Fibroblast of skin of right biceps (primary cell): Measurements from ENCODE around the gene EXOC6B.

Source experiments
- DNase-seq: peaks from one replicate; pipeline ENCODE4 v3.0.0-alpha.2; 2013

Gene EXOC6B

DNA sequence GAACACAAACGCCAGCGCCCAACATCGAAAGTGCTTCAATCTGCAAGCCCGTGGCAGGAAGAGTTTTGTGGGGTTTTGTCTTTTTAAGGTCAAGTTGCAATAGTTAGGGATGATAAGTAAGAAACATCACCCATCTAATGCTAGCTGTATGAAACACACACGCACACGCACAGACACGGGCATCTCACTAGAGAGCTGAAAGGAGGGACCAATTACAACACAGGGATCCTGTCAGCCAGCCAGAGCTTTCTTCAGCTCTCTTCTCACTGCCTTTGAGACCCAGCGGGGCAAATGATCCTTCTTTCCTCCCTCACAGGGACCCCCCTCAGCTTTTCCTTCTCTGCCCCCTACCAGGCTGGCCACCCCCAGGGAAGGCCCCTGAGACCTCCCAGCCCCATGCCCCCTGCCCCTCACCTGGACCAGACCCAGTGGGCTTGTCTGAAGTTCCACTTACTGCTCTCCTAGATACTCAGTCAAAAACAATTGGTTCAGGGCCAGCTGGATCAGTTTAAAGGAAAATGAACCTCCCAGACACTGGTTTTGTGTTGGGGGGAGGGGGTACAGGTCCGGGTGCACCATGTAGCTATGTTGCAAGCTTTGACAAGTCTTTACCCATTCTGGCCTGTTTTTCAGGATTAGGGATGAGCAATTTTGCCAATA is 696.0 kb downstream of the EXOC6B start:
- DNase-seq: peak; percentile 33

DNA sequence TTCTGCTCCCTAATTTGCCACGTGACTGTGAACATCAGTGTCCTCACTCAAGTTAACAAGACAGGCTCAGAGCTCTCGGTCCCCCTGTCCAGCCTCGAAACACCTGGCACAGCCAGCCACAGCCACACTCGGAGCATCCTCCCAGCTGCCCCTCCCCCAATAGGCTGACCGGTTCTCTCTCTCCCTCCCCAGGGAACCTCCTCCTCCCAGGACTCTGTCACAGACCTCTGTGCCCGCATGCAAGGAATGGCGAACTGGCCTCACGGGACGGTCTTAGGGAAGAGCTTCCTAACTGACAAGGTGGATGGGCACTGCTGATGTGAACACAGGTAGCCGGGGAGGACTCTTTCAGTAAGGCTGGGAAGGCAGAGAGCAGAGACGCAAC is 697.0 kb downstream of the EXOC6B start:
- no peak for DNase-seq

DNA sequence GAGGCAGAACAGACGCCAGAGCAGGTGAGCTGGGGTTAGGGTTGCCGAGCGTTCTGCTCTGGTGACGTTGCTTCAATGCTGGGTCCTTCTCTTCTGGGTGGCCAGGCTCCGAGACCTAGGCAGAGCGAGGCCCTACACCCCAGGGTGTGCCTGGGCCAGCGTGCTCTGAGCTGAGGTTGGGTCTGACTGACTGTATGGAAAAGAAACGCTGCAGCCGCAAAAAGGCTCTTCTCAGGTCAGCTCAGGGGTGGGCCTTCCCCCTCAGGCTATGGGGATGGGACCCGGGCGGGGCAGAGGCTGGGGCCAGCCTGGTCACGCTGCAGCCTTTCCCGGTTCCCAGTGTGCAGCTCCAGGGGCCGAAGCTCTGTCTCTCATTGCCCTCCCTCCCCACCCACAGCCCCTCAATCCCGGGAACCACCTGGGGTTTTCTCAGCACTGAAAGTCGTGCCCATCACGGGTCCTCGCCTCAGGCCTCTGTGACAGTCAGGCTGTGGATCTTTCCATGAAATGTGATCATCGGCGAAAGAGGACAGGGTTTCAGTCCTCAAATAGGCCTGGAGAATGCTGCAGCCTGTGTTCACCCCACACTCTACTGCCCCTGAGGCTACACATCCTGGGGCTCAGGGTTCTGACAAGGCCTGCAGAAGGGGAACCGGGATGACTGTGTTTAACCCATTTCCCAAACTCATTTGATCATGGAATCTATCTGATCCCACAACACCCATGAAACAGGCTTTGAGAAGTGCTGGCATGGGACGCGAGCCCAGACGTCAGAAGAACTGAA is 697.6 kb downstream of the EXOC6B start:
- no peak for DNase-seq

DNA sequence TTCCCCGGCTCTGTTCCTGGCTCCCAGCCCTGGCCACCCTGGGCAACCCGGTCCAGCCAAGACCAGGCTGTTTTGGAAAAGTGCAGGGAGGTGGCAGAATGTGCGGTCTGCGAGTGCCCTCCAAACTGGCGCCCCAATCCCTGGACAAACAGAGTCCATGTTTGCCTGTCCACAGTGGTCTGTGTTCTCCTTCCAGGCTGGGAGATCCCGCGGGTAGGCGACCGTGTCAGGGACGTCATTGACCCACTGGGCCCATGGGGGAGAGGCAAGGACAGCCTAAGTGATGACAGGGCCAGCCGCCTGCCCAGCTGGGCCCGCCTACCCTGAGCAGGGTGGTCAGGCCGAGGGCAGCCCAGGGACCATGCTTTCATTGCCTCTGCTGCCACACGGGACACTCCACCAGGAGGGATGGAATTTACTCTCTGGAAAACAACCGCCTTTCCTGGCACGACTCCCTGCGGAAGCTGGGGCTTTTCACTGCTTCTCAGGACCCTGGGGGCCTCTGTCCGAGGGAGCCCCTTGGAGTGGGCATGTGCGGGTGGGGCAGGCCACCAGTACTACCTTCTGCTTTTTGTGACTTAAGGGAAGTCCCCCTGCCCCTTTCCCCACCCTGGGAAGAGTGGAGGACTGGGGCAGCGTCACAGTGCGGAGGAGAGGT is 698.3 kb downstream of the EXOC6B start:
- no peak for DNase-seq

DNA sequence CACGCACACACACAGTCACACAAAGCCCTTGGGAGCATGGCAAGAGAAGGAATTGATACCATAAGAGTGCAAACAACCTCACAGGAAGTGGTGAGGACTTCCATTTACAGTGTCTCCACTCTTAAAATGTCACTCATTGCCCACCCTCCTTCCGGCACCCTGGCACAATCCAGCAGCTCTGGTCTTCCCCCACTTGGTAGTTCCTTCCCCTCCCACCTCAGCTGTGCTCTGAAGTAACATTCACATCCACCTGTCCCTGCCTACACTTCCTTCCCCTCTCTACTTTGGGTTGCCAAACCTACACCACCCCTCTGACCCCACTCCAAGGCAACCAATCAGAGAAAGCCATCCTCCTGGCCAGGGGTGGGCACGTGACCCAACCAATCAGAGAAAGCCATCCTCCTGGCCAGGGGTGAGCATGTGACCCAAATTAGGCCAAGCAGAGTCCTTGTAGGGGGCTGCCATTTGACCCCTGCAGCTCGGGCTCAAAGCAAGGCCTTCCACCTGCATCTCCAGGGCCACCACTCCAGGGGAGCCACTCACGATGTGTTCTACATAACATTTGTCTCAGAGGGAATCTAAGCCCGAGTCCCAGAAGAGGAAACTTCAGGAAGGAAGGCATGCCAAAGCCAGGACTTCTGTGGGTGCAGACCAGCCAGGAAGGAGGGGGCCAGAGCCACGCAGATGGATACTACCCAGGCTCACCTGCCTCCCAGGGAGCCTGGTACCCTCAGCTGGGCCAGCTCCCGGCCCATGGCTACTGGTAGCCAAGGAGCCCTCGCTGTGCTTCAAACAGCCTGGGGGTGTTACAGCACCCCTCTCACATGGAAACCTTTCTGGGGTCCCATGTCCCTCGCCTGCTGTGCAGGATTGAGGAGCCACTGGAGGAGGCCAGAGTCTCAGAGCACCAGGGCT is 699.4 kb downstream of the EXOC6B start:
- DNase-seq: no peak
